Coronary artery (tissue), 2 donors: ENCODE data around the gene PHF2.

Experiments
- DNase-seq: peaks from one replicate; pipeline ENCODE4 v3.0.0-alpha.2; 2017; ENCODE audit warnings: low spot score
- H3K27ac ChIP-seq, 2 donors: fragments of 200-600 bp; sonication (generic); one replicate each; pipeline ENCODE4 v1.5.1; 2016 to 2019
- H3K4me3 ChIP-seq: fragments of 200-600 bp; sonication (generic); 2 replicates; pipeline ENCODE4 v1.5.1; 2016; ENCODE audit warnings: mild to moderate bottlenecking, moderate library complexity
- CTCF ChIP-seq: fragments of 200-600 bp; sonication (generic); IDR thresholded peaks from one replicate; pipeline ENCODE4 v1.5.1; 2019; ENCODE audit warnings: antibody characterized with exemption

The PHF2 gene

GRCh38 chr9:93619272-93619775 is 42.9 kb downstream of the PHF2 start:
- no peak for TF ChIP-seq CTCF
- Histone ChIP-seq H3K27ac (no peak overlapping the region), H3K4me3 (no peak overlapping the region)
- DNase-seq, result no peak

GRCh38 chr9:93620041-93620506 is 43.7 kb downstream of the PHF2 start:
- no peak overlapping the region for H3K27ac ChIP-seq
- no peak for TF ChIP-seq CTCF
- H3K4me3 ChIP-seq, result no peak overlapping the region
- DNase-seq, result no peak

- Histone ChIP-seq H3K27ac (no peak overlapping the region), H3K4me3 (no peak overlapping the region)
- DNase-seq, result no peak
- no peak for TF ChIP-seq CTCF
Measured at GRCh38 chr9:93620881-93621820, 44.8 kb downstream of the PHF2 start.

GRCh38 chr9:93621922-93622321 is 45.5 kb downstream of the PHF2 start:
- TF ChIP-seq CTCF, result no peak

GRCh38 chr9:93622691-93623090 is 46.3 kb downstream of the PHF2 start:
- no peak for TF ChIP-seq CTCF
- H3K27ac ChIP-seq, result no peak overlapping the region
- no peak for DNase-seq
- no peak overlapping the region for H3K4me3 ChIP-seq

More at GRCh38 chr9:93621922-93622321, 45.5 kb downstream of the PHF2 start:
- DNase-seq, result no peak
- no peak overlapping the region for H3K27ac ChIP-seq
- H3K4me3 ChIP-seq, result no peak overlapping the region

- Histone ChIP-seq H3K4me3 (no peak overlapping the region), H3K27ac (no peak overlapping the region)
- TF ChIP-seq CTCF, result no peak
- no peak for DNase-seq
Measured at GRCh38 chr9:93623753-93624152, 47.4 kb downstream of the PHF2 start.

- no peak overlapping the region for H3K27ac ChIP-seq
- DNase-seq, result no peak
- TF ChIP-seq CTCF, result no peak
- H3K4me3 ChIP-seq, result no peak overlapping the region
Measured at GRCh38 chr9:93624431-93624834, 48.0 kb downstream of the PHF2 start.
